Liver (tissue), 9 donors: ENCODE results near the gene TTC33. TPM values are rescaled to one million over a fixed set of nuclear protein-coding genes. Genes with fewer than 3 reads are reported as not detected.
"Not testable (repeated sequence)": the region's sequence is repeated elsewhere in the genome, so short reads cannot be mapped to it uniquely, and the experiment has no call there.

ENCODE experiments used
- DNase-seq: peaks from one replicate; pipeline ENCODE4 v3.0.0-alpha.2; 2017; ENCODE audit warnings: low spot score
- H3K27ac ChIP-seq, 2 donors: one replicate each; pipeline ENCODE4 v1.7.0; 2013; ENCODE audit warnings: inconsistent platforms in 2 of 2, low read length in 2 of 2, control low read depth in 1 of 2, low read depth in 1 of 2, mild to moderate bottlenecking in 1 of 2
- H3K27me3 ChIP-seq, 4 donors: one replicate each; pipeline versions ENCODE4 v1.6.1 to v1.7.0; 2013; ENCODE audit warnings: low read length in 3 of 4, inconsistent platforms in 1 of 4, mild to moderate bottlenecking in 1 of 4, moderate library complexity in 1 of 4; ENCODE audit not compliant: control insufficient read depth in 4 of 4, insufficient read depth in 4 of 4
- H3K36me3 ChIP-seq, 4 donors: one replicate each; pipeline versions ENCODE4 v1.6.1 to v1.7.0; 2013; ENCODE audit warnings: low read length in 3 of 4, mild to moderate bottlenecking in 3 of 4, low read depth in 1 of 4, moderate library complexity in 1 of 4; ENCODE audit not compliant: control insufficient read depth in 4 of 4, insufficient read depth in 3 of 4
- H3K4me1 ChIP-seq, 4 donors: one replicate each; pipeline versions ENCODE4 v1.6.1 to v1.7.0; 2013; ENCODE audit warnings: low read length in 3 of 4, mild to moderate bottlenecking in 3 of 4, moderate library complexity in 1 of 4; ENCODE audit not compliant: control insufficient read depth in 4 of 4, insufficient read depth in 4 of 4
- H3K4me3 ChIP-seq, 3 donors: one replicate each; pipeline versions ENCODE4 v1.6.1 to v1.7.0; 2013; ENCODE audit warnings: low read length in 3 of 3, control low read depth in 1 of 3, low read depth in 1 of 3, mild to moderate bottlenecking in 1 of 3
- H3K9ac ChIP-seq, 2 donors: one replicate each; pipeline ENCODE4 v1.7.0; 2013; ENCODE audit warnings: low read length in 2 of 2, mild to moderate bottlenecking in 2 of 2, moderate library complexity in 2 of 2, control low read depth in 1 of 2, low read depth in 1 of 2
- H3K9me3 ChIP-seq, 4 donors: one replicate each; pipeline versions ENCODE4 v1.6.1 to v1.7.0; 2013; ENCODE audit warnings: low read length in 3 of 4; ENCODE audit not compliant: control insufficient read depth in 4 of 4
- ATF3 ChIP-seq: IDR thresholded peaks from 2 replicates; pipeline ENCODE4 v1.6.1; 2016; ENCODE audit warnings: antibody characterized with exemption
- CTCF ChIP-seq: fragments of 150-350 bp; IDR thresholded peaks from 2 replicates; pipeline ENCODE4 v1.5.1; 2017; ENCODE audit warnings: improper control_type of control experiment, low read depth, low read length; ENCODE audit not compliant: missing input control
- EGR1 ChIP-seq, 2 donors: IDR thresholded peaks; 2 replicates each; pipeline ENCODE4 v1.6.1; 2016 to 2018; ENCODE audit warnings: antibody characterized with exemption in 2 of 2, low read depth in 2 of 2
- FOXA1 ChIP-seq: IDR thresholded peaks from 2 replicates; pipeline ENCODE4 v1.6.1; 2016; ENCODE audit warnings: antibody characterized with exemption
- FOXA2 ChIP-seq: IDR thresholded peaks from 2 replicates; pipeline ENCODE4 v1.6.1; 2016; ENCODE audit warnings: antibody characterized with exemption
- GABPA ChIP-seq, 2 donors: IDR thresholded peaks in 1 of 2; conservative IDR thresholded peaks in 1 of 2; 2 replicates each; pipeline ENCODE4 v1.6.1; 2016; ENCODE audit warnings: antibody characterized with exemption in 2 of 2, mild to moderate bottlenecking in 1 of 2, moderate library complexity in 1 of 2
- HNF4A ChIP-seq, 2 donors: conservative IDR thresholded peaks; 2 replicates each; pipeline ENCODE4 v1.6.1; 2016; ENCODE audit warnings: antibody characterized with exemption in 2 of 2, mild to moderate bottlenecking in 2 of 2
- HNF4G ChIP-seq: IDR thresholded peaks from 2 replicates; pipeline ENCODE4 v1.6.1; 2016; ENCODE audit warnings: antibody characterized with exemption
- JUND ChIP-seq, 2 donors: IDR thresholded peaks; 2 replicates each; pipeline ENCODE4 v1.6.1; 2016; ENCODE audit warnings: antibody characterized with exemption in 2 of 2
- MAX ChIP-seq: IDR thresholded peaks from 2 replicates; pipeline ENCODE4 v1.6.1; 2016; ENCODE audit warnings: antibody characterized with exemption
- NR2F2 ChIP-seq: IDR thresholded peaks from 2 replicates; pipeline ENCODE4 v1.6.1; 2016; ENCODE audit warnings: antibody characterized with exemption
- RAD21 ChIP-seq, 2 donors: IDR thresholded peaks; 2 replicates each; pipeline ENCODE4 v1.6.1; 2016; ENCODE audit warnings: antibody characterized with exemption in 2 of 2, mild to moderate bottlenecking in 2 of 2
- REST ChIP-seq: IDR thresholded peaks from 2 replicates; pipeline ENCODE4 v1.6.1; 2016; ENCODE audit warnings: antibody characterized with exemption, mild to moderate bottlenecking
- RXRA ChIP-seq, 2 donors: IDR thresholded peaks; 2 replicates each; pipeline ENCODE4 v1.6.1; 2017 to 2018; ENCODE audit warnings: antibody characterized with exemption in 2 of 2, mild to moderate bottlenecking in 1 of 2
- SP1 ChIP-seq: IDR thresholded peaks from 2 replicates; pipeline ENCODE4 v1.6.1; 2018; ENCODE audit warnings: antibody characterized with exemption, mild to moderate bottlenecking
- TAF1 ChIP-seq: conservative IDR thresholded peaks from 2 replicates; pipeline ENCODE4 v1.6.1; 2016; ENCODE audit warnings: antibody characterized with exemption, mild to moderate bottlenecking
- YY1 ChIP-seq: IDR thresholded peaks from 2 replicates; pipeline ENCODE4 v1.6.1; 2016; ENCODE audit warnings: antibody characterized with exemption, mild to moderate bottlenecking
- ZBTB33 ChIP-seq: IDR thresholded peaks from 2 replicates; pipeline ENCODE4 v1.6.1; 2016; ENCODE audit warnings: antibody characterized with exemption
- WGBS: extraction: QIAGEN DNeasy Blood & Tissue Kit; methylation state at CpG from one replicate; pipeline ENCODE4 v1.1.7; 2013; 5-methylcytosine and 5-hydroxymethylcytosine counted together
- polyA plus RNA-seq, 2 donors: library from polyadenylated mRNA; stranded (reverse) in 1 of 2; unstranded in 1 of 2; fragments of 200-250 nt in 1 of 2; fragments of >200 nt in 1 of 2; fragmentation: Nextera tagmentation in 1 of 2; extraction: Ambion mirVana in 1 of 2; gene quantifications; one replicate each; pipeline versions ENCODE4 v1.2.1 to v1.2.3, GENCODE V29; 2013 to 2015
- total RNA-seq, 2 donors: library from RNA; depleted of rRNA; stranded (reverse); fragments of >200 nt; gene quantifications; one replicate each; pipeline ENCODE4 v1.2.3, GENCODE V29; 2014
- donor health status: healthy.
- donor health status: healthy.
- donor health status: healthy.
- donor health status: healthy.
- donor health status: healthy.

TTC33 gene
- total and polyA plus RNA-seq, 4 donors, result 4.3 to 12.0 (median 7.6) TPM

GRCh38 chr5:40791715-40792139 lies 36.0 kb upstream of the TTC33 start:
- TF ChIP-seq RXRA (IDR thresholded peaks at IDR 0.05) (peak in 1 of 2 donors; percentile 7), JUND (IDR thresholded peaks at IDR 0.05) (peak in 1 of 2 donors; percentile 17), HNF4G (no peak), TAF1 (no peak), HNF4A (conservative IDR thresholded peaks at IDR 0.05) (peak; percentile 70 to 73)
- no peak for DNase-seq
- Histone ChIP-seq H3K9me3 (no peaks in the 10 kb centered on the region), H3K4me3 (peak overlapping the region in 1 of 3 donors; percentile 11), H3K27ac (peak overlapping the region; percentile 68 to 76), H3K36me3 (peaks cover 0 to 4% (median 0%) of the 10 kb centered on the region in 4 donors), H3K27me3 (no peaks in the 10 kb centered on the region), H3K9ac (peak overlapping the region in 1 of 2 donors; percentile 45), H3K4me1 (peaks cover 12 to 33% (median 18%) of the 10 kb centered on the region in 4 donors)
- WGBS, result 29% methylated on average over 3 of the region's 3 CpGs

GRCh38 chr5:40790947-40791593 lies 35.3 kb upstream of the TTC33 start:
- 20% methylated on average over 3 of the region's 3 CpGs for WGBS
- H3K27ac ChIP-seq, result peak overlapping the region; percentile 68 to 76
- no peaks in the 10 kb centered on the region for H3K9me3 ChIP-seq
- peak overlapping the region in 1 of 3 donors; percentile 11 for H3K4me3 ChIP-seq
- peaks cover 0 to 4% (median 0%) of the 10 kb centered on the region in 4 donors for H3K36me3 ChIP-seq
- H3K9ac ChIP-seq, result no peak overlapping the region
- TF ChIP-seq HNF4A (conservative IDR thresholded peaks at IDR 0.05) (peak; percentile 28 to 65), HNF4G (no peak), MAX (no peak), GABPA (IDR thresholded peaks at IDR 0.05 in 1 of 2, conservative IDR thresholded peaks at IDR 0.05 in 1 of 2) (no peak), RAD21 (IDR thresholded peaks at IDR 0.05) (no peak), RXRA (IDR thresholded peaks at IDR 0.05) (peak in 1 of 2 donors; percentile 61), SP1 (no peak), YY1 (peak; percentile 57), FOXA1 (peak; percentile 22), ATF3 (no peak), NR2F2 (no peak), CTCF (no peak), JUND (IDR thresholded peaks at IDR 0.05) (peak in 1 of 2 donors; percentile 35), ZBTB33 (peak; percentile 37), EGR1 (IDR thresholded peaks at IDR 0.05; ENCODE audit: low read depth in 2 of 2) (no peak), REST (no peak), TAF1 (no peak), FOXA2 (peak; percentile 25)
- no peaks in the 10 kb centered on the region for H3K27me3 ChIP-seq
- DNase-seq, result no peak
- peaks cover 11 to 30% (median 15%) of the 10 kb centered on the region in 4 donors for H3K4me1 ChIP-seq

- WGBS, result 98% methylated on average over 5 of the region's 5 CpGs
- H3K27me3 ChIP-seq, H3K4me3 ChIP-seq, DNase-seq, H3K9ac ChIP-seq, H3K9me3 ChIP-seq, H3K27ac ChIP-seq, H3K36me3 ChIP-seq: not testable (repeated sequence)
- H3K4me1 ChIP-seq, result peaks cover 9 to 38% (median 15%) of the 10 kb centered on the region in 4 donors
These were observed 33.2 kb upstream of the TTC33 start for GRCh38 chr5:40788941-40789340.
